ENCODE data around the gene ZNF827. TPM values are rescaled to one million over a fixed set of nuclear protein-coding genes. Genes with fewer than 3 reads are reported as not detected.

ZNF827 gene
- total RNA-seq, 4 donors from 2014 or later: 9.3 to 39.4 (median 20.3) TPM

GRCh38 chr4:145732895-145733880 is 205.4 kb downstream of the ZNF827 start:
- Histone ChIP-seq H3K4me1 (peaks cover 5 to 67% (median 24%) of the 10 kb centered on the region in 3 donors), H3K36me3 (no peaks in the 10 kb centered on the region)
- TF ChIP-seq POLR2AphosphoS5 (IDR thresholded peaks at IDR 0.05) (peak; percentile 90), EP300 (IDR thresholded peaks at IDR 0.05) (no peak), POLR2A (IDR thresholded peaks at IDR 0.05) (peak; percentile 66 to 77)
- TF ChIP-seq, protein P1, sequence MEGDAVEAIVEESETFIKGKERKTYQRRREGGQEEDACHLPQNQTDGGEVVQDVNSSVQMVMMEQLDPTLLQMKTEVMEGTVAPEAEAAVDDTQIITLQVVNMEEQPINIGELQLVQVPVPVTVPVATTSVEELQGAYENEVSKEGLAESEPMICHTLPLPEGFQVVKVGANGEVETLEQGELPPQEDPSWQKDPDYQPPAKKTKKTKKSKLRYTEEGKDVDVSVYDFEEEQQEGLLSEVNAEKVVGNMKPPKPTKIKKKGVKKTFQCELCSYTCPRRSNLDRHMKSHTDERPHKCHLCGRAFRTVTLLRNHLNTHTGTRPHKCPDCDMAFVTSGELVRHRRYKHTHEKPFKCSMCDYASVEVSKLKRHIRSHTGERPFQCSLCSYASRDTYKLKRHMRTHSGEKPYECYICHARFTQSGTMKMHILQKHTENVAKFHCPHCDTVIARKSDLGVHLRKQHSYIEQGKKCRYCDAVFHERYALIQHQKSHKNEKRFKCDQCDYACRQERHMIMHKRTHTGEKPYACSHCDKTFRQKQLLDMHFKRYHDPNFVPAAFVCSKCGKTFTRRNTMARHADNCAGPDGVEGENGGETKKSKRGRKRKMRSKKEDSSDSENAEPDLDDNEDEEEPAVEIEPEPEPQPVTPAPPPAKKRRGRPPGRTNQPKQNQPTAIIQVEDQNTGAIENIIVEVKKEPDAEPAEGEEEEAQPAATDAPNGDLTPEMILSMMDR (IDR thresholded peaks at IDR 0.05): peak in 3 of 4 experiments; percentile 11 to 25 (median 22)

GRCh38 chr4:145732001-145732815 is 206.4 kb downstream of the ZNF827 start:
- Histone ChIP-seq H3K4me1 (peaks cover 5 to 63% (median 24%) of the 10 kb centered on the region in 3 donors), H3K4me3 (peak overlapping the region; percentile 59 to 71), H3K27ac (peak overlapping the region; percentile 93 to 99 (median 98)), H3K36me3 (no peaks in the 10 kb centered on the region), H3K9me3 (no peaks in the 10 kb centered on the region), H3K27me3 (no peaks in the 10 kb centered on the region)
- ATAC-seq: no peak
- TF ChIP-seq, protein P1 (IDR thresholded peaks at IDR 0.05): no peak
- TF ChIP-seq POLR2A (IDR thresholded peaks at IDR 0.05): no peak
- TF ChIP-seq EP300 (IDR thresholded peaks at IDR 0.05): no peak
- peak; percentile 5 for TF ChIP-seq POLR2AphosphoS5 (IDR thresholded peaks at IDR 0.05)
- 30 to 41% methylated on average over 6 to 13 of the region's 14 CpGs for WGBS, 2 donors (ENCODE audit: low coverage in 1 of 2)

More at GRCh38 chr4:145732895-145733880, 205.4 kb downstream of the ZNF827 start:
- H3K27me3 ChIP-seq: no peaks in the 10 kb centered on the region
- H3K9me3 ChIP-seq: no peaks in the 10 kb centered on the region
- WGBS, 2 donors (ENCODE audit: low coverage in 1 of 2): 0 to 3% methylated on average over 1 to 11 of the region's 81 CpGs
- peak overlapping the region; percentile 59 to 71 for H3K4me3 ChIP-seq
- ATAC-seq: peak; percentile 89
- H3K27ac ChIP-seq: peak overlapping the region; percentile 93 to 99 (median 98)

GRCh38 chr4:145731028-145731427 is 207.6 kb downstream of the ZNF827 start:
- Histone ChIP-seq H3K4me3 (no peak overlapping the region), H3K27ac (peak overlapping the region in 2 of 4 donors; percentile 2 to 9), H3K36me3 (no peaks in the 10 kb centered on the region), H3K9me3 (no peaks in the 10 kb centered on the region), H3K4me1 (peaks cover 5 to 51% (median 21%) of the 10 kb centered on the region in 3 donors), H3K27me3 (no peaks in the 10 kb centered on the region)
- 44% methylated on average over 1 of the region's 1 CpG; no CpG with 5 or more reads in 1 of the 2 donors for WGBS, 2 donors (ENCODE audit: low coverage in 1 of 2)
- peak; percentile 62 for TF ChIP-seq POLR2AphosphoS5 (IDR thresholded peaks at IDR 0.05)
- no peak for TF ChIP-seq EP300 (IDR thresholded peaks at IDR 0.05)
- ATAC-seq: no peak

DNA sequence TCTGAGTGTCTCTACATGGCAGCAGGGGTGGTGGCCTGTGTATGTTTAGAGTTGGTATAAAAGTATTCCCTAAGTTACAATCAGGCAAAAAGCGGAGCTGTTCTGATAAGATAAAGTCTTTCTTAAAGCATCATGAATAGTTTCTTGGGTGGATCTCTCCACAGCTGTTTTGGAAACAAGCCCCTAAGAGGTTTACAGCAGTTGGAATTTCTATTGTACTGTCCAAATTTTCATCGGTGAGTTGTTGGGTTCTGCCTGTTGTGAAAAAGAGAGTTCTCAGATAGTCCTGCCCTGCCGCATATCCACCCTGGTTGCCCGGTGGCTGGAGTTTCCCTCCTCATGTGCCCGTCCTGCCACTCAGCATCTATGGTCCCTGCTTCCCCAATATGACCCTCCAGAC is 208.6 kb downstream of the ZNF827 start:
- no peak overlapping the region for H3K27ac ChIP-seq
- no peak for ATAC-seq
- TF ChIP-seq, protein P1 (IDR thresholded peaks at IDR 0.05): no peak
- no peak for TF ChIP-seq POLR2AphosphoS5 (IDR thresholded peaks at IDR 0.05)
- no peak for TF ChIP-seq POLR2A (IDR thresholded peaks at IDR 0.05)
- no peak for TF ChIP-seq EP300 (IDR thresholded peaks at IDR 0.05)
- H3K27me3 ChIP-seq: no peaks in the 10 kb centered on the region
- no peaks in the 10 kb centered on the region for H3K9me3 ChIP-seq
- H3K36me3 ChIP-seq: no peaks in the 10 kb centered on the region
- 63 to 73% methylated on average over 4 to 5 of the region's 5 CpGs for WGBS, 2 donors (ENCODE audit: low coverage in 1 of 2)
- H3K4me1 ChIP-seq: peaks cover 0 to 41% (median 13%) of the 10 kb centered on the region in 3 donors
- H3K4me3 ChIP-seq: no peak overlapping the region

DNA sequence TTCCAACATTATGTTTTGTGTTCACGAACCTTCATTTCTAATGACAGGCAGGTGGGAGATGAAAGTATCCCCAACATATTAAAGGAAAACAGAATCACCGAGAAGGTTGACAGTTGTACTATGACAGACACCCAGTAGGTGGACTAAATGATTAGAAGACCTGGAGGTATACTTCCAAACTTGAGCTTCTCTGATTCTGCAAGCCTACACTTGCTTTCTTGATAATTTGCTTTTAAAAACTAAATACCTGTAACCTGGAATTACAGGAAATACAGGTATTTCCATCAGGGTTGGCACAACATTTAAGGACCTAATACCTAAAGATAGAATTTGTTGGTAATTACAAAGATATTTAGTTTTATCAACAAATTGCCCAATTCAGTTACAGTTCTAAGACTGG is 215.3 kb downstream of the ZNF827 start:
- Histone ChIP-seq H3K36me3 (no peaks in the 10 kb centered on the region), H3K27me3 (no peaks in the 10 kb centered on the region), H3K9me3 (no peaks in the 10 kb centered on the region), H3K4me1 (no peaks in the 10 kb centered on the region), H3K4me3 (no peak overlapping the region), H3K27ac (no peak overlapping the region)
- ATAC-seq: no peak
- TF ChIP-seq, protein P1 (IDR thresholded peaks at IDR 0.05): no peak
- TF ChIP-seq POLR2A (IDR thresholded peaks at IDR 0.05) (no peak), EP300 (IDR thresholded peaks at IDR 0.05) (no peak), POLR2AphosphoS5 (IDR thresholded peaks at IDR 0.05) (no peak)
- 83 to 100% methylated on average over 2 of the region's 2 CpGs for WGBS, 2 donors (ENCODE audit: low coverage in 1 of 2)

All from gastroesophageal sphincter (tissue), 4 donors.